Activated T-cell treated with anti-CD3 and anti-CD28 coated beads for 24 hours (primary cell): ENCODE measurements around the gene RASL12.
"Not testable (repeated sequence)": the region's sequence is repeated elsewhere in the genome, so short reads cannot be mapped to it uniquely, and the experiment has no call there.

Experiments
- DNase-seq: peaks from one replicate; pipeline ENCODE4 v3.0.0-alpha.2; 2020; ENCODE audit warnings: low read depth

The RASL12 gene

DNA sequence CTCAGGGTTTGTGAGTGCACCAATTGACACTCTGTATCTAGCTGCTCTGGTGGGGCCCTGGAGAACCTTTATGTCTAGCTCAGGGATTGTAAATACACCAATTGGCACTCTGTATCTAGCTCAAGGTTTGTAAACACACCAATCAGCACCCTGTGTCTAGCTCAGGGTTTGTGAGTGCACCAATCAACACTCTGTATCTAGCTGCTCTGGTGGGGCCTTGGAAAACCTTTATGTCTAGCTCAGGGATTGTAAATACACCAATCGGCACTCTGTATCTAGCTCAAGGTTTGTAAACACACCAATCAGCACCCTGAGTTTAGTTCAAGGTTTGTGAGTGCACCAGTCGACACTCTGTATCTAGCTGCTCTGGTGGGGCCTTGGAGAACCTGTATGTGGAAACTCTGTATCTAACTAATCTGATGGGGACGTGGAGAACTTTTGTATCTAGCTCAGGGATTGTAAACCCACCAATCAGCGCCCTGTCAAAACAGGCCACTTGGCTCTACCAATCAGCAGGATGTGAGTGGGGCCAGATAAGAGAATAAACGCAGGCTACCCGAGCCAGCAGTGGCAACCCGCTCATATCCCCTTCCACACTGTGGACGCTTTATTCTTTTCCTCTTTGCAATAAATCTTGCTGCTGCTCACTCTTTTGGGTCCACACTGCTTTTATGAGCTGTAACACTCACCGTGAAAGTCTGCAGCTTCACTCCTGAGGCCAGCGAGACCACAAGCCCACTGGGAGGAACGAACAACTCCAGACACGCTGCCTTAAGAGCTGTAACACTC is 8.0 kb upstream of the RASL12 start:
- not testable (repeated sequence) for DNase-seq

DNA sequence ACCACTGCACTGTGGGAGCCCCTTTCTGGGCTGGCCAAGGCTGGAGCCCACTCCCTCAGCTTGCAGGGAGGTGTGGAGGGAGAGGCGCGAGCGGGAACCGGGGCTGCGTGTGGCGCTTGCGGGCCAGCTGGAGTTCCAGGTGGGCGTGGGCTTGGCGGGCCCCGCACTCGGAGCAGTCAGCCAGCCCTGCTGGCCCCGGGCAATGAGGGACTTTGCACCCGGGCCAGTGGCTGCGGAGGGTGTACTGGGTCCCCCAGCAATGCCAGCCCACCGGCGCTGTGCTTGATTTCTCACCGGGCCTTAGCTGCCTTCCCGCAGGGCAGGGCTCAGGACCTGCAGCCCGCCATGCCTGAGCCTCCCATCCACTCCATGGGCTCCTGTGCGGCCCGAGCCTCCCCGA is 7.2 kb upstream of the RASL12 start:
- DNase-seq: not testable (repeated sequence)

DNA sequence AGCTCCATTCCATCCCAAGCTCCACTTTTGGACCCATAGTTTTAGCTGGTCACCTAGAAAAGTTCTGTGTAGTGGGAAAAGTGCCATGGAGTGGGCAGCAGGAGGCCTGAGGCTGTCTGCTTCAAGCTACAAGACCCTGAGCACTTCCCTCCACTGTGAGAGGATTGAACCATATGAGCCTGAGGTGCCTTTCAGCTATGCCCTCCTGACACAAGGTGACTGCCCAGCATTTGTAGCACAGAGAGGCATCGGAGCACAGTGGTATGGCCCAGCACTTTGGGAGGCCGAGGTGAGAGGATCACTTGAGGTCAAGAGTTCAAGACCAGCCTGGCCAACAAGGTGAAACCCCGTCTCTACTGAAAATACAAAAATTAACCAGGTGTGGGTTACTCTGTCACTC is 4.8 kb upstream of the RASL12 start:
- DNase-seq: no peak

DNA sequence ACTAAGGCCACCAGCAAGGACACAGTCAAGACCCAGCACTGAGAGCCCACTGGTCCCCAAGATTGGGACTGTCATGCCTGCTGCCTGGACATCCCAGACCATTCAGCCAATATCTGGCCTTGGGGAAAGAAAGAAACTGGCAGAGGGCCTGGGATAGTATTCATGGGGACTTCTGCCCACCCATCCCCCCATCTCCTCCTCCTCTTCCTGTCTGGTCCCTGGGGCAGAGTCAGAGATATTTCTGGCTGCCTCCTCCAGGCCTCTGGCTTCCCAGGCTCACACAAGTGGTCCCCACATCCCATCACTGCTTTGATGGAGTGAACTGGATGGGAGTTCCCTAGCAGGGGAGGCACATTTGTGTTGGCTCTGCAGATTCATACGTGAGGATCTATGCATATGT is 4.2 kb upstream of the RASL12 start:
- no peak for DNase-seq

DNA sequence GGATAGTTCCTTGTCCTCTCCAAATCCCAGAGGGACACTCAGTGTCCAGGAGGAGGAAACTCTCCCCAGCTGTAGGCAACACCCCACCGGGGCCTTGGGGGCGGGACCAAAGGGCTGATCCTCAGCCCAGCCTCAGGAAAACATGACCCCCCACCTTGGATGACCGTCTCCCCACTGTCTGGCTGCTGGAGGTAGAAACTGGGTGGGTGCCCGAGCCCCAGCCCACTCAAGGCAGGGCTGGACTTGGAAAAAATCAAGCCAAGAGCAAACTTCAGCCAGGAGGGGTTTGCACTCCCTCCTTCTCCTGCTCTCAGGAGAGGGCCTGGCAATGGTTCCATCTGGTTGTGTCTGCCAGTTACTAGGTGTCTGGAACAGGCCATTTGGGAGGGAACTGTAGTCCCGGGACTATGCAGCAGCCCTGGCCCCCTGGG is 3.6 kb upstream of the RASL12 start:
- DNase-seq: no peak

DNA sequence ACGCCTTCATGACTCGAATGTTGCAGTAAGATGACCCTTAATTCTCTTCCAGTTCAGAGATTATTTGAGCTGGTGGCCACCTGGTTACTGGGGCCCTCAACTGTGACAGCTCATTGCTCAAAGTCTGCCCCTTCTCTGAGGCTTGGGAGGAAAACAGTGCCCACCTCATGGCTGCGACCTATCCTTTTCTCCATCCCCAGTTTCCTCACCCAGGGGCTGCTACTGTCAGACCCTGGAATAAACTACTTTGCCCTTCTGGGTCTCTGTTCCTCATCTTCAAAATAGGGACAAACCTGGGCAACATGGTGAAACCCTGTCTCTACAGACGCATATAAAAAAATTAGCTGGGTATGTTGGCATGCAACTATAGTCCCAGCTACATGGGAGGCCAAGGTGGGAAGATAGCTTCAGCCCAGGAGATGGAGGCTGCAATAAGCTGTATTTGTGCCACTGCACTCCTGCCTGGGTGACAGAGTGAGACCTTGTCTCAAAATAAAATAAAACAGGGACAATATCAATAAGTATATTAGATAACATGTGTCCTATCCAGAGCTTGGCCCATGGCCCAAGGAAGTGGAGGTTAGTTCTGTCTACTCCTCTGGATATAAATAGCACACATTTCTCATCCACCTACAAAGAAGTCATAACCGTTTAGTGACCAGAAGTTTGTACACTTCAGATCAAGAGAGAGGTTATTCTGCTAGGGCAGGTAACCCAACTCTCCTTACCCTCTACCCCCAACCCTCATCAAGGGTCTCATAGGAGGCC is 2.2 kb upstream of the RASL12 start:
- DNase-seq: no peak

DNA sequence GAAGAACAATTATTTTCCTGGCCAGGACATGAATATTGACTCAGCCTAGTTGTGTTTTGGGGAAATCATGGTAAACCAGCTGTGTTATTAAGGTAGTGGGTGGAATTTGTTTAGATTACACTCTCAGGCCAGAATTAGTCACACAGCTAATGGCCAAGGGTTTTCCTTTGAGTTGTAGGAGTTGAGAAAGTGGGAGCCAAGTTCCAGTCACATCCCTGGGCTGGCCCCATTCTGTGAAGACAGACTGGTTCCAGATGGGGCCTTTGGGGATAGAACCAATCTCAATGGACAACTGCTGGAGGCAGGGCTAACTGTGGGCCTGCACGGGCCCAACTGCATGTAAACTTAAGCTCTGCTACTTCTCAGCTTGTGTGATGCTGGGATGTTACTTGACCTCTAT is 1.4 kb upstream of the RASL12 start:
- no peak for DNase-seq

DNA sequence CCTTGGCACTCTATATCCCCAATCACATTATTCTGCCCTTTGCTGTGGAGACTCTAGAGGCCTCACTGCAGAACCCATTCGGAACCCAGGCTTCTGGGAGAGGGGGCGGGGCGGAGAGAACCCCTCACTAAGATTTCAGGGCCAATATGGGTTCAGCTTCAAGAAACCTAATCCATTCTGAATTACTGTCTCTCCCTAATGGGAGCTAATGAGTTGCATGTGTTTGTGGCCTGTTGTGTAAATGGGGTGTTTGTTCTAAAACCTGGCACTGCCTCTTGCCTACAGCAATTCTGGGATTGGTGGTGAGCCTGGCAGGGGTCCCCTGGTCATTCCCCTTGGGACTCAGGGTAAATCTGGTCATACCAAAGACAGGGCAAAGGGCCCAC is 605 bp upstream of the RASL12 start:
- DNase-seq: no peak

DNA sequence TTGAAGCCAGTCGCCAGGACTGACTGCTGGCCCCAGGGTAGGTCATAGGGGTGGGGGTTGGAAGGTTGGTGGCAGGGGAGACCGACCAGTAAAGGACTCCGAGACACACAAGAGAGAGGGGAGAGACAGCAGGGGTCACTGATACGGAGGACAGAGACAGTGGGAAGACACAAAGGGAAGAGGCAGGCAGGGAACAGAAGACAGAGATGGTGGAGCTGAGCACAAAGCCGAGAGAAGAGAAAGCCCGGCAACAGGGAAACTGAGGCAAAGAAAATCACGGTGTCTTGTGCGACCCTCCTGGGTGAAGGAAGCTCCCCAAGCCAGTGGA is 510 bp downstream of the RASL12 start:
- DNase-seq: no peak

DNA sequence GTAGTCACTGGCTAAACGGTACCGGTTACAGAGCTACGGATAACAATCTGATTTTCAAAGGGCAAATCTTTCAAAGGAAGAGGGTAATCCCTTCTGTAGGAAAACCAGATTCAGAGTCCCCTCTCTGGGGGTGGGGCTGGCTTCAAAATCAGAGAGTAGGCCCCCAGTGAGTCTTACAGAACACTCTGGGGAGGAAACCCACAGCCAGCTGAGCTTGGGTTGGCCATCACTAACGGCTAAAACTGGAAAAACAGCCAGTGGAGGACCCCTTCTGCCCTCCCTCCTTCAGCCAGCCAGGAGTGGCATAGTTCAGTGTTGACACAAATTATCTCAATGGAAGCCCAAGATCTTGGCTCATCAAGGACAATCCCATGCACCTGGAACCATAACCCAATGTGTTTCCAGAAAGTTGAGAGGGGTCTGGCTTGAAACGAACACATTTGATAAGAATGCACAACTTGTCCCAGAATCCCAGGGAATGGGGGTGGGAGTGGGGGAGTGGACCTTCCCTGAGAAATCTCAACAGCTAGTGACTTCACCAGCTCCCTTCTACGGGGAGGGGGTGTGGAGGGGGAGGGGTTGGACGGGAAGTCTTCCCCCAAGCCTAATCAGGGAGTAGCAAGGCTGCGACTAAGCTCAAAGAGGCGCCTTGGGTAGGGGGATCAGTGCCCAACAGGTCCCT is 1.0 kb downstream of the RASL12 start:
- DNase-seq: no peak

DNA sequence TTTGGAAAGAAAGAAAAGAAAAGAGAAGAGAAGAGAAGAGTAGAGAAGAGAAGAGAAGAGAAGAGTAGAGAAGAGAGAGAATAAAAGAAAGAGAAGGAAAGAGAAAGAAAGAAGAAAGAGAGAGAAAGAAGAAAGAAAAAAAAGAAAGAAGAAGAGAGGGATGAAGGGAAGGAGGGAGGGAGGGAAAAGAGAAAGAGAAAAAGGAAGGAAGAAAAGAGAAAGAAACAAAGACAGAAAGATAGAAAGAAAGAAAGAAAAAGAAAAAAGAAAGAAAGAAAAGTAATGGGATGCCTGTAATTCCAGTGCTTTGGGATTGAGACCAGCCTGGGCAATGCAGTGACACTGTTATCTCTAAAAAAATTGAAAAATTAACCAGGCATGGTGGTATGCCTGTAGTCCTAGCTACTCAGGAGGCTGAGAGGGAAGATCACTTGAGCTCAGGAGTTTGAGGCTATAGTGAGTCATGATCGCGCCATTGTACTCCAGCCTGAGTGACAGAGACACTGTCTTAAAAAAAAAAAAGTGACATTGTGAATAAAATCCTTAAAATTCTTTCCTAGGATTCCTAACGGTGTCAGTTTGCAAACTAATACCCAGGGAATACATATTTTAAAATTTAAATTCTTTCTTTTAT is 1.7 kb downstream of the RASL12 start:
- no peak for DNase-seq

DNA sequence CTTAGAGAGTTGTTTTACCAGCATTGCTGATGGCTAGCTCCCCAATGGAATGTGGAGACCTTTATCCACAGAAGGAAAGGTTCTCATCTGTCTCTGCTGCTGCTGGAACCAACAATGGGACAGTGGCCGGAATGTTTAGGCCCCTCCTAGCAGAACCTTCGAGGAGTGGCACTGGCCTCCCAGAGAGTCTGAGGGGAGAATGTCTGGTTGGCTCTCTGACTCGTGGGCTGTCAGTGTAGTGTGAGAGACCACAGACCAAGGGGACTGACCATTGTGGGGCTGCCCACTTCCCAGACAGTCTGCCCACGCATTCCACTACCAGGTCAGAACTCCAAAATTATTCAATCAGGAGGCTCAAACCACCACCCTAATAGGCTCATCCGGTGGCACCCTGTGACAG is 5.1 kb downstream of the RASL12 start:
- no peak for DNase-seq

DNA sequence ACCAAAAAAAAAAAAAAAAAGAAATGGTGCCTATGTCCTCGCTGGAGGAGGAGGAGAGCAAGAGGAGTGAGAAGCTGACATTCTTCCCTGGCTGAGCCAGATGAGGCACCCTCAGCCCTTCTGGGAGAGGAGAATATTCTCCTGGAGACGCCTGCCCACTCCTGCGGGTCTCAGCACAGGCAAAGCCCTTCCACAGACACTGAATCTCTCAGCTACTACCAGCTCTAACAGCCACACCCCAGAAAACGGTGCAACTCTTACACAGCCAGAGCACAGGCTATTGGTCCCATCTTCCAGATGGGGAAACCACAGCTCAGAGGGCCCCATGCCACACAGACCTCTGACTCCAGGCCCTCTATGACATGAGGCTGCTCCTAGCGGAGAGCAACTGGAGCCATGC is 5.7 kb downstream of the RASL12 start:
- no peak for DNase-seq

DNA sequence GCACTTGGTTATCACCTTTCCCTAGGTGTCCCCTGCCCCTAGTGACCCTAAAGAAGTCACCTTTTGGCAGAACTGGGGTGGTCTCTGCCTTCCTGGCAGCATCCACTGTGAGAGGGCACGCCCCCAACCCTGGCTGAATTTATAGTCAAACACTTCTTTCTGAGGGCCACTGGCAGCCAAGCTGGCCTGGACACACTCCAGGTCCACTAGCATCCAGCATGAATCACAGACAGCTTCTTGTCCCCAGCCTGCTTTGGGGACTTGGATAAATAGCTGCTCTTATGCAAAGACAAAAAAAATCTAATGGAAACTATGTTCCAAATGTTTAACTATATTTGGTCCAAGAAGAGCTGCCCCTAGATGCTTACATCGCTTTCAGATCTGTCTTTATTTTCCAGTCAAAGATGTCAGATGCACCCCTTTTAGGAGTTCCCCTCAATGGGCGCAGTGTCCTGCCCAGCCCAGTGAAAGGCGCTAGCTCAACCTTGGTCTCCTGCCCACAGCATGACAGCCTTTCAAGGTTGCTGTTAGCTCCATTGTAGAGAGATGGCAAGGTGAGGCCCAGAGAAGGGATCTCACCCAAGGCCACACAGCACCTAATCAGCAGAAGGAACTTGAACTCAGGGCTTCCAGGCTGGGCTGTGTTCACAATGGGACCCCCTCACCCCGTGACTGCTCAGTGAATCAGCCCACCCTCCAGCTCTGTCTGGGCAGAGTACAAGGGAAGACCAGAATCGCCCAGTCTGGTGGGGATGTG is 7.0 kb downstream of the RASL12 start:
- DNase-seq: no peak

DNA sequence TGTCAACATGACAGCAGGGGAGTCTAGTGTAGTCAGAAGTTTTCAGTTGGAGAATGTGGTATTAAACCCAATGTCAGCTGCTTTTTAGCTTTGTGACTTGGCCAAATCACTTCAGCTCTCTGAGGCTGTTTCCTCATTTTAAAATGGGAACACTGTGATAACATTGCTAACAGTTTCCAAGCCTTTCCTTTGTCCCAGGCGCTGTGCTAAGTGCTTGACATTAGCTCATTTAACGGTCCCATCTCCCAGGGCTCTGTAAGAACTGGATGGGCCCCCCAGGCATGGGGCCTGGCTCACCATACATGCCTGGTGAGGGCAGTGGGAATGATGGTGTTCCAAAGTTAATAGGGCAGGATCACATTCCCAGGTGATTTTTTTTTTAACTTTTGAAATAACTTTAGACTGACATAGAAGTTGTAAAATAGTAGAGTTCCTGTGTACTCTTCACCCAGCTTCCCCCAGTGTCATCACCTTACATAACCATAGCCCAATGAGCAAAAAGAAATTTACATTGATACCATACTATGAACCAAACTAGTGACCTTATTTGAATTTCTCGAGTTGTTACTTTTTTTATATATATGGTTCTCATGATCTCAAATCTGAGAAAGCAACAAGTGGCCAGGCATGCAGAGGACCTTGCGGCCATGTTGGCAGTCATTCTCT is 7.7 kb downstream of the RASL12 start:
- DNase-seq: no peak

DNA sequence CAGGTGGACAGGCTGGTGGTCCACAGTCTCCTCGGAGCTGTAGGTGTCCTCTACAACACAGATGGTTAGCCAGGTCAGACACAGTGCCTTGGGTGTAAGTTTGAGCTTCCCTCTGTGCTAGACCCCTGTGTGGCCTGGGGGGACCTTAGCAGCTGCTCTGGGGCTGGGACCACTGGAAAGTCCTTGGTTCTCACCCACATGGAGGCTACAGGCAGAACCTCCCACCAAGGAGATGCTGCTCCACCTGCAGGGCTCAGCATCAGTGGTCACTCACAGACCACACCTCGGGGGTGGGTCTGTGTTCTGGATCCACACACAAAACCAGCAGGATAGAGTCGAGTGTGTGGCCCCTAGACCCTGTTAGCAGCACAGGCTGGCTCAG is 8.4 kb downstream of the RASL12 start:
- no peak for DNase-seq

DNA sequence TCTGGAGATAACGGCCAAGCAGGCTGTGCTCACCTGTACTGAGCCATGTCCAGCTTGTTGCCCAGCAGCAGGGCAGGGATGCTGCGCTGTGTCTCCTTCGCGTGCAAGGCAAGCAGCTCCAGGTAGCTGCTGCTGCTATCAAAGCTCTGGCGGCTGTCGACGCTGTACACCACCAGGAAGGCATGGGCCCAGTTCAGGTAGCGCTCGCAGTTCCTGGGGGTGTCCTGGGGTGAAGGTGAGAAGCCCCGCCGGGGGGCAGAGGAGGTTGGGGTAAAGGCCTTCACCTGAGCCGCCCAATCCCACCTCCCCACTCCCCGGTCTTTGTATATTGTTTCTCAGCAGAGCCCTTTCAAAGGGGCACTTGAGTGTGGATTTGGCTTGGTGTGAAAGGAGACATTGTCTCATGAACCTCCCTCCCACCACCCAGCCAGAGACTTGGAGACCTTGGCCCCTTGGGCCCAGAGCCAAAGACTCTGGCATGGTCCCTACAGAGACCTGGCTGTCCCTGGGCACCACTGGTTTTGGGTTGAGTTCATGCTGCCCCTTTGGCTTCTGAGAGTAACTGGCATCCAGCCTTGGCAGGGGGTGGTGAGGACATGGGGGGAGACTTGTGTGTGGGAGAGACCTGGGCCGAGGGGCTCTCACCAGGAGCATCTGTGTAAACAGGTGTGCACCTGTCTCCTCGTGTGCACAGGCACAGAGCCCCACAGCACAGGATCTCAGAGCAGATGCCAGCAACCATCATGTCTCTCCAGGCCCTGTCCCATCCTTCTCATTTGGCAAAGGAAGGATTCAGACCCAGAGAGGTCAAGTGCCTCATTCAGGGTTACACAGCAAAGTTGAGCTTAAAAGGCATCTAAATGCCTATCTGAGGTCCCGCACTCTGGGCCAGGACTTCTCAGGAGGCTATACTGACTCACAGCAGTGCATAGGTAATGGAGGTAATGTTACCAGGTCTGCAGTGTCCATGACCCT is 9.1 kb downstream of the RASL12 start:
- no peak for DNase-seq

DNA sequence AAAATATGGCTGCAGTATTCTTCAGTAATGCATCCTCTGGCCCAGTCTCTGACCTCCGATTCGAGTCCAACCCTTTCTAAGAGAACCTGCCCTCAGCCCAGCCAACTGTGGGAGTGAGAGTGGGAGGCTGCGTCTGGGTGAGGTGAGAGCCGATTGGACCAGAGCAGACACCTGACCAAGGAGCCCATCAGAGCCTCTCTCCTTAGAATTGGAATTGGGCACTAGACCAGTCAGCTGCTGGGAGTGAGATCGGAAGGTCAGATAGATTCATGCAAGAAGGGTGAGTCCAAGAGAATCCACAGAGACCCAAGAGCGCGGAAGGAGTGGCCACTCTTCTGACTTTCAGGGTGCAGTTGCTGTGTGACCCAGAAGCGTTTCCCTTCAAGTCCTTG is 10.2 kb downstream of the RASL12 start:
- DNase-seq: no peak

DNA sequence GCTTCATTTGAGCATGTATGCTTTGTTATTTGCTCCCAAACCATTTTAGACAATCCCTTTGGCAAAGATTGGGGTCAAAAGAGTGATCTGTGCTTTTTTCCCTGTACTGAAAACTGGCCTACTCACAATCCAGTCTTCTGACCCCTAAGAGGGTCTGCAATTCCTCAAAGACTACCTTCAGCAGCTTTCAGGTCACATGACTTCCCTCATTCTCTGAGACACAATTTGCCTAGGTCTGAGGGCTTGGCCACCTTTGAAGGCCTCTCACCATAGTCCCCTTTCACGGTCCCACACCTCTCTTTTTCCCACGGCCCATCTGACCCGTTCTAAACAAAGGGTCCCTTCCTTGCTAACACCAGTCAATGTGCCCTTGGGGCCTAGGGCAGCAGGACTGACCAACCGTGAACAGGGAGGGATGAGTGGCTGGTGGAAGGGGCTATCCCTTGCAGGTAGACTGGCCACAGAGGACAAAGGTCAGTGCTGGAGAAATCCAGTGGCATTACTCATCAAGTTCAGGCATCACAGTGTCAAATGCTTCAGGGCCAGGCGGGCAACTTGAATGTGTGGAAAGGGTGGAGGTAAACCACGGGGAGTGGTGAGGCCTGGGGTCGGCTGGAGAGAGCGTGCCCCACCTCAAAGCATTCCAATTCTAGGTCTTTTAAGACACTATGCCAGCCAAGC is 10.8 kb downstream of the RASL12 start:
- DNase-seq: no peak

DNA sequence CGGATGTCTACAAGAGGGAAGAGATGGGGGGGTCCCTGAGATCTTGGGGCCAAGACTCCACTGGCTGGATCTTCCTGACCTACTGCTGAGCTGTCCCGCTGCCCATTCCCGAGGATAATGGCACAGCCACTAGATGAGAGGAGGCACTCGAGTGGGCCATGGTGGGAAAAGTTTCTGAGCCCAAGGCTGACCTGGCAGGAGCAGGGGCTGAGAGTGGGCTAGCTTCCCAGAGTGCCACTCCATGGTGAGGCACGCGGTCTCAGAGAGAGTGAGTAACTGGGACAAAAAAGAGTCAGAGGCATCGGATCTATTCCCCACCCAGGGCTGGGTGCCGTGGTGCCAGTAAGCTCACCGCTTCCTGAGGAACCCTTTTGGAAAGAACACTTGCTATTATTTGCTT is 11.7 kb downstream of the RASL12 start:
- no peak for DNase-seq
